NCI-H774 (cell line): ENCODE measurements around the gene PEAK1.
A peak's percentile ranks its signal among the peaks of the same experiment; 100 is the strongest.

Experiments
- DNase-seq: peaks from one replicate; lab custom pipeline; 2025; lab: John Stamatoyannopoulos, UW

PEAK1 gene

GRCh38 chr15:77419836-77420609 lies at the start of gene PEAK1:
Gene PEAK1 (minus strand): TSS chr15:77420104. CDS start chr15:77181926, 238,178 bp downstream.
- DNase-seq: peak; percentile 98

GRCh38 chr15:77468896-77469295 lies 49.0 kb upstream of the PEAK1 start:
- no peak for DNase-seq

- DNase-seq: no peak
Observed at GRCh38 chr15:77466521-77466920, 46.6 kb upstream of the PEAK1 start.

- no peak for DNase-seq
Observed at GRCh38 chr15:77464129-77464865, 44.4 kb upstream of the PEAK1 start.

GRCh38 chr15:77461486-77461885 lies 41.6 kb upstream of the PEAK1 start:
- DNase-seq: no peak

- no peak for DNase-seq
Observed at GRCh38 chr15:77459031-77459430, 39.1 kb upstream of the PEAK1 start.

- no peak for DNase-seq
Observed at GRCh38 chr15:77457905-77458265, 38.0 kb upstream of the PEAK1 start.

- DNase-seq: no peak
Observed at GRCh38 chr15:77457191-77457904, 37.4 kb upstream of the PEAK1 start.

- no peak for DNase-seq
Observed at GRCh38 chr15:77456746-77457145, 36.8 kb upstream of the PEAK1 start.

GRCh38 chr15:77455696-77456321 lies 35.9 kb upstream of the PEAK1 start:
- DNase-seq: no peak

GRCh38 chr15:77454951-77455350 lies 35.0 kb upstream of the PEAK1 start:
- no peak for DNase-seq

- no peak for DNase-seq
Observed at GRCh38 chr15:77454265-77454664, 34.4 kb upstream of the PEAK1 start.

- no peak for DNase-seq
Observed at GRCh38 chr15:77446840-77447390, 27.0 kb upstream of the PEAK1 start.

- DNase-seq: no peak
Observed at GRCh38 chr15:77440378-77440999, 20.6 kb upstream of the PEAK1 start.

- DNase-seq: no peak
Observed at GRCh38 chr15:77437264-77437663, 17.4 kb upstream of the PEAK1 start.

GRCh38 chr15:77436822-77437221 lies 16.9 kb upstream of the PEAK1 start:
- no peak for DNase-seq

- no peak for DNase-seq
Observed at GRCh38 chr15:77430652-77431051, 10.7 kb upstream of the PEAK1 start.

GRCh38 chr15:77430213-77430612 lies 10.3 kb upstream of the PEAK1 start:
- DNase-seq: no peak

- no peak for DNase-seq
Observed at GRCh38 chr15:77426871-77427270, 7.0 kb upstream of the PEAK1 start.

- no peak for DNase-seq
Observed at GRCh38 chr15:77426377-77426776, 6.5 kb upstream of the PEAK1 start.

GRCh38 chr15:77425104-77425503 lies 5.2 kb upstream of the PEAK1 start:
- no peak for DNase-seq

GRCh38 chr15:77421370-77421700 lies 1.4 kb upstream of the PEAK1 start:
- DNase-seq: no peak
